GM19238 (cell line): ENCODE data around the gene RPRD2.

Source experiments
- DNase-seq: peaks from one replicate; pipeline ENCODE4 v3.0.0; 2011; ENCODE audit warnings: low spot score; ENCODE audit not compliant: insufficient read length

Gene RPRD2

DNA sequence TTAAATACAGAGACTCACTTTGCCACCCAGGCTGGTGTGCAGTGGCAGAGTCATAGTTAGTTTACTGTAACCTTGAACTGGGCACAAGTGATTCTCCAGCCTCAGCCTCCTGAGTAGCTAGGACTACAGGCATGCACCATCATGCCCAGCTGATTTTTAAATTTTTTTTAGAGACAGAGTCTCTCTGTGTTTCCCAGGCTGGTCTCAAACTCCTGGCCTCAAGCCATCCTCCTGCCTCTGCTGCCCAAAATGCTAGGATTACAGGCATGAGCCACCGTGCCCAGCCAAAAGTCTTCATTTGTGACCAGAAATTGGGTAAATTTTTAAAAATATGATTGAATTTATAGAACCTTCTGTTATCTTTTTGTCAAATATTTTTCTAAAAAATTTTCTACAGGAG is 105.3 kb downstream of the RPRD2 start:
- DNase-seq: no peak

DNA sequence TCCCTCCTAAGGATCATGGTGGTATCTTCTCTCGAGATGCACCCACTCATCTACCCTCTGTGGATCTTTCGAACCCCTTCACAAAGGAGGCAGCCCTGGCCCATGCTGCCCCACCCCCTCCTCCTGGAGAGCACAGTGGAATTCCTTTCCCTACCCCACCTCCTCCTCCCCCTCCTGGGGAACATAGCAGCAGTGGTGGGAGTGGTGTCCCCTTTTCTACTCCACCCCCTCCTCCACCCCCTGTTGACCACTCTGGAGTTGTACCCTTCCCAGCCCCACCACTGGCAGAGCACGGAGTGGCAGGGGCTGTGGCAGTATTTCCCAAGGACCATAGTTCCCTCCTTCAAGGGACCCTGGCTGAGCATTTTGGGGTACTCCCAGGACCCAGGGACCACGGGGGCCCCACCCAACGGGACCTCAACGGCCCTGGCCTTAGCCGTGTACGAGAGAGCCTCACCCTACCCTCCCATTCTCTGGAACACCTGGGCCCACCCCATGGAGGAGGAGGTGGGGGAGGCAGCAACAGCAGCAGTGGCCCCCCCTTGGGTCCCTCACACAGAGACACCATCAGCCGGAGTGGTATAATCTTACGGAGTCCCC is 108.8 kb downstream of the RPRD2 start:
- no peak for DNase-seq

DNA sequence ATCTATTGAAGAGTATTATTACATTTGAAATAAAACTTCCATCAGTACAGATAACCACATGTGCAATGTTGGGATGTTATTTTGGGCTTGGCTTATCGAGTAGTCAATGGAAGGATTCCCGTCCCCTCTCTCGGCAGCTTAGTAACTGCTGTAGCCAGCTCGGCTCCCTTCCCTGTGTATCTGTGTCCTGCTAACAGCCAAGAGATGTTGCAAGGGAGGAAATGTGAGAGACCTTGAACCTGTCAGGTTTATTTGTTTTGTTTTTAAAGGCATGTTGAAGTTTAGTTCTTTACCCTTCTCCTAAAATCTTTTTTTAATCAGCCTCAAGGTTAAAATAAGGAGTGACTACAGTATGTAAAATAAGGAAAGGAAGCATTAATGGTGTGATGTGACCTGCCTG is 109.7 kb downstream of the RPRD2 start:
- DNase-seq: no peak

GRCh38 chr1:150474869-150475268 is 110.9 kb downstream of the RPRD2 start:
- DNase-seq: no peak

- no peak for DNase-seq
Observed at GRCh38 chr1:150476754-150477153, 112.8 kb downstream of the RPRD2 start.

DNA sequence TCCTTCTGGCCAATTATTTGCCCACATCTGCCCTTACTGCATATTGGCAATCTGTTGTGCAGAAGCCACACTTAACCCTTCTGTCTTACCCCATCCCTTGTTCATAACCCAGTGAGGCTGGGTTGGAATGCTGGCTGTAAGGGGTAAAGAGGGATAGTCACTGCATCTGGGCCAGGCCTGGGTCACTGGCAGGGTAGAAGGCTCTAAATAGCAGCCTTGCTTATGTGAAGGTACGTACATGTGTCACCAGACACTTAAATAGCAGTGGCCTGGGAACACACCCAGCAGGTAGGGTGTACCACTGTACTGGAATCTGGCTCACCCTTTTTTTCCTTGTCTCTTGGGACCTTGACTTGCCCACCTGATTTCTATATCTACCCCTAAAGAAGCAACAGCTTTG is 113.4 kb downstream of the RPRD2 start:
- no peak for DNase-seq

DNA sequence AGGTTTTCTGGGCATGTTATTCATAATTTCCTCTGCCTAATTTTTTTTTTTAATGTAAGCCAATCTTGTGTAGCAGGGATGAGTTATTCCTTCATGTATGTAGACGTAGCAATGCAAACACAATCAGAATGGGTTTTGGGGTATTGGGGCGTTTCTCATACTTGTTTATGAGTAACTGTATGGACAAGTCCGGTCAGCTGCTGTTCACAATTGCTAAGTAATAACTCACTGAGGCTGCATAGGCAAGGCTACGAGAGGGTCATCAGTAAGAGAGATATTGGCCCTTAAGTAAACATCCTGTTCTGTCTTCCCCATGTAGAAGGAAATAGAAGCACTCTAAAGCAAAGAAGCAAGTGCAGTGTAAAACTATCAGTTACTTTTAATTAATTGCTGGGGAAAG is 113.8 kb downstream of the RPRD2 start:
- no peak for DNase-seq

DNA sequence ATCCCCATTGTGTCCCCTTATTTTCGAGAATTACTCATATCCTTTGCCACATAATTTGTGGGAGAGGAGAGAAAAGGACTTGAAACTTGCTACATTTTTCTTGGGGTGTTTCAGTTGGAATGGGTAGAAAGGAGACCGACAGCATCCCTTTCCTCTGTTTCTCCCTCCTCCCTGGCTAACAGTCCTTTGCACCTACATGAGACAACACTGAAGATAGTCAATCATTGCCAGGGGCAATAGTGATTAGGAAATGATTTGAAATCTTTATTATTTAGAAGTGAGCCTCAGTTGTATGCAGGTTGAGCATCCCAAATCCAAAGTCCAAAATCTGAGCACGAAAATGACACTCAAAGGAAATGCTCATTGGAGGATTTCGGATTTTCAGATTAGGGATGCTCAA is 115.4 kb downstream of the RPRD2 start:
- no peak for DNase-seq

GRCh38 chr1:150479927-150480352 is 116.0 kb downstream of the RPRD2 start:
- no peak for DNase-seq

GRCh38 chr1:150484431-150484830 is 120.5 kb downstream of the RPRD2 start:
- no peak for DNase-seq

GRCh38 chr1:150484861-150485260 is 120.9 kb downstream of the RPRD2 start:
- no peak for DNase-seq

- DNase-seq: peak; percentile 81
Observed at GRCh38 chr1:150486966-150487762, 123.2 kb downstream of the RPRD2 start, which contains the start of gene TARS2. TSS of gene TARS2 (plus strand) at chr1:150487419. CDS start at chr1:150487451, 32 bp downstream.

- no peak for DNase-seq
Observed at GRCh38 chr1:150487763-150488115, 123.8 kb downstream of the RPRD2 start.

- no peak for DNase-seq
Observed at GRCh38 chr1:150493175-150493574, 129.2 kb downstream of the RPRD2 start.

DNA sequence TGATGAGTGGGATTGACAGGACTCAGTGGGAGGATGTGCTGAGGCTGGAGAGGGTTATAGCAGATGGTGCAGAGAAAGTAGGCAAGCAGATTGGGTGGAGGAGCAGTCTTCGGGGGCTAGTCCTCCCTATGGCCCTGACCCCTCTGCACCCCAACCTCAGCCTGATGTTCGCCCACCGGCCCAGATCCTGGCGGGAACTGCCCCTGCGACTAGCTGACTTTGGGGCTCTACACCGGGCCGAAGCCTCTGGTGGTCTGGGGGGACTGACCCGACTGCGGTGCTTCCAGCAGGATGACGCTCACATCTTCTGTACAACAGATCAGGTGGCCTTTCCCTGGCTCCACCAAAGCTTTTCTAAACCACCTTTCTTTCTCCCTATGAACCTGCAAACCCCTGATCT is 134.4 kb downstream of the RPRD2 start:
- DNase-seq: no peak

- no peak for DNase-seq
Observed at GRCh38 chr1:150505431-150505830, 141.5 kb downstream of the RPRD2 start.

DNA sequence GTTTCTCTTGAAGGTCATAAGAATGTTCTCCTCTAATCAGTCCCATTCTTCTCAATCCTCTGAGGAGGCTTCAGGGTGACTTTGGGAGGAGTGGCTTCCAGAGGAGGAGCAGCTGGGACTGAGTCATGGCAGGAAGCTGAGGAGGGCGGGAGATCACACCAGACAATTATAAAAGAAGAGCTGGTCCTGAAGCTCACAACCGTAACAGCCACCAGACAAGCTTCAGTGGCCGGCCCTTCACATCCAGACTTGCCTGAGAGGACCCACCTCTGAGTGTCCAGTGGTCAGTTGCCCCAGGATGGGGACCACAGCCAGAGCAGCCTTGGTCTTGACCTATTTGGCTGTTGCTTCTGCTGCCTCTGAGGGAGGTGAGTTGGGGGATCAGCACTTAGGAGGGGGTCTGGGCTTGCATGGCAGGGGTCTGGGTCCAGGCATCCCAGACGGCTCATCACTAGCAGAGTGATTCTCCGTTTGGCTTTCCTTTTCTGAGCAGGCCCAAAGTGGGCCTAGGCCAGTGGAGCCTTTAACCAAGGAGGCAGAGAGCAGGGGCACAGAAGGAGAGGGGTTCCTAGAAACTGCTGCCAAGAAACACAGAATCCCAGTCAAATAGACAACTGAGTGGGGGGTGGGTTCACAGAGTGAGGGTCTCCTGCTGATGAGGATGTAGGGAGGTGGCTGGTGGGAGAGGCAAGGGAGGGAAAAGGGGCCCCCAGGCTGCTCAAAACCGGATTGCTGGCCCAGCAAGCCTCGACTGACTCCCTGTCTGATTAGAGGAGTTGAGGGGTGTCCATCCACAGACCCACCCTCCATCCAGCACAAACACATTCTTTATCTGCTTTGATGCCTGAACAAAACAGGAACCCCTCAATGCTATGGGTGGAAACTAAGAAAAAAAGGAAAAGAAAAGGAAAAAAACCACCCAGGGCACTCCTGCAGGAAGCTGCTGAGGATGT is 144.2 kb downstream of the RPRD2 start, which contains the start of gene ECM1:
ECM1 (plus strand) TSS at position 198 of the 953 bp plus-strand sequence; CDS start at position 299, 101 bp downstream.
- DNase-seq: no peak

DNA sequence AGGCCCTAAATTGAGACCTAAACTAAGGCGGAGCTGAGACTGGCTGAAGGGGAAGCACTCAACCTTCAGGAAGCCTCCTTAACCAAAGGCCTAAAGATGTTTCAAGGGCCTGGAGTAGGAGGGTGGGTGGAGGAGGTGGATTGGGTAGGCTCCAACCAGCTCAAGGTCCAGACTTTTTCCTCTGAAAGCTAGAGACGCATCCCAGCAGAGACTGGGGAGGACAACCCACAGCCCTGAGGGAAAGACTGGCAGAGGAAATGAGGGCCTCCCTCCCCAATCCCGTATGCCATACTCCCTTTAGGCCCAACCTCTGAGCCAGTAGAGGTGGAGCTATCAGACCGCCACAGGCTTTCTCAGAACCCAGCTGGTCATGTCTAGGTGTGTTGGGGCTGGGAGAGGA is 145.0 kb downstream of the RPRD2 start:
- no peak for DNase-seq

DNA sequence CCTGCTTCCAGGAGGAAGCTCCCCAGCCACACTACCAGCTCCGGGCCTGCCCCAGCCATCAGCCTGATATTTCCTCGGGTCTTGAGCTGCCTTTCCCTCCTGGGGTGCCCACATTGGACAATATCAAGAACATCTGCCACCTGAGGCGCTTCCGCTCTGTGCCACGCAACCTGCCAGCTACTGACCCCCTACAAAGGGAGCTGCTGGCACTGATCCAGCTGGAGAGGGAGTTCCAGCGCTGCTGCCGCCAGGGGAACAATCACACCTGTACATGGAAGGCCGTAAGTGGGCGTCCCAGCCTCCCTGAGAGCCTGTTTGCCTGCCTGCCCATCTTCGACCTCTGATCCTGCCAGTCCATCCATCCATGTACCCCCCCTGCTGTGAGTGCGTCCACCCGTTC is 147.6 kb downstream of the RPRD2 start:
- no peak for DNase-seq

DNA sequence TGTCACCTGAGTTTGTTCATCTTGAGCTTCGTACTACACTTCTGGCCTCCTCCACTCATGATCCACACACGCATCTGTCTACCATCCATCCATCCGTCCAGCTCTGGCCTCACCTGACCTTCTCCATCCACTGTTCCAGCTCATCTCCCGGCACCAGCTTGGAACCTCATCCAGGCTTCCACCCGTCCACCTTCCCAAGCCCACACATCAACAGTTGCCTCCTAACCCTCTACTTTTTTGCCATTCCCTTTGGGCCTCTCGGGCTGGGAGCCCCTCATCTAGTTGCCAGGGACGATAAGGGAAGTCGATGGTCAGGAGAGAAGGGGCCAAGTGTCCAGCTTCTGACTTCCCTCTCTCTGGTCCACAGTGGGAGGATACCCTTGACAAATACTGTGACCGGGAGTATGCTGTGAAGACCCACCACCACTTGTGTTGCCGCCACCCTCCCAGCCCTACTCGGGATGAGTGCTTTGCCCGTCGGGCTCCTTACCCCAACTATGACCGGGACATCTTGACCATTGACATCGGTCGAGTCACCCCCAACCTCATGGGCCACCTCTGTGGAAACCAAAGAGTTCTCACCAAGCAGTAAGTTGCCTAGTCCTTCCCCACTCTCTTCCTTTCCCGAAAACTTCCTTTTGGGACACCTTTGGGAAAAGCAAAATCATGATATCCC is 148.2 kb downstream of the RPRD2 start:
- no peak for DNase-seq

DNA sequence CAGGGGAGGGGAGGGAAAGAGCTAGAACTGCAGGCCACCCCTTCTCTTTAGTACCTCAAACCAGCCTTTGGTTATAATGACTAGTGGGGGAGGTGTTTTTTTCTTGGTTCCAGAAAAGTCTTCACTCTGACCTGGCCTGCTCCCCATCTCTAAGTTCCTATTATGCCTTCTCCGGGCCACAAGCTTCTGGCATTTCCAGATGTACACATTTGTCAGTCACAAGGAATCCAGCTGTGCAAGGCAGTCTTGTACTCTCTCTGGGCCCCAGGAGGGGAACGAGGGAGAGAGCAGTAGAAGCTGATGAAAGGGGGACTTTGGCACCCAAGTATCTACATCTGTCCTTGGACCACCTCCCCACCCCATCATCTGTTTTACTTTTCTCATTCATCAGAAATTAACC is 148.9 kb downstream of the RPRD2 start:
- DNase-seq: no peak
